GM12891 (cell line): Measurements from ENCODE around the gene NEMP2.
A peak's percentile ranks its signal among the peaks of the same experiment; 100 is the strongest.

ENCODE experiments used
- DNase-seq: peaks from one replicate; pipeline ENCODE4 v3.0.0; 2011; ENCODE audit warnings: low spot score; ENCODE audit not compliant: insufficient read length
- FAIRE-seq: peaks from 2 replicates; lab custom pipeline; 2011; peaks lifted over from hg19 to GRCh38; lab: Jason Lieb, UNC
- PAX5 ChIP-seq: IDR thresholded peaks from 2 replicates; pipeline ENCODE4 v1.6.1; 2011; ENCODE audit warnings: low read length, moderate library complexity, mild to moderate bottlenecking; ENCODE audit not compliant: insufficient read depth, severe bottlenecking
- POLR2A ChIP-seq: IDR thresholded peaks from 2 replicates; pipeline ENCODE4 v1.6.1; 2011; ENCODE audit warnings: low read depth, low read length, control low read depth
- POLR2AphosphoS5 ChIP-seq: IDR thresholded peaks from 2 replicates; pipeline ENCODE4 v1.6.1; 2011; ENCODE audit warnings: low read depth, low read length, control low read depth
- POU2F2 ChIP-seq: IDR thresholded peaks from 2 replicates; pipeline ENCODE4 v1.6.1; 2011; ENCODE audit warnings: low read depth, mild to moderate bottlenecking, control low read depth, low read length, moderate library complexity
- SPI1 ChIP-seq: IDR thresholded peaks from 2 replicates; pipeline ENCODE4 v1.6.1; 2011; ENCODE audit warnings: low read depth, low read length, control low read depth
- TAF1 ChIP-seq: IDR thresholded peaks from 2 replicates; pipeline ENCODE4 v1.6.1; 2011; ENCODE audit warnings: low read depth, low read length, control low read depth

NEMP2 gene

GRCh38 chr2:190467575-190468083, 66.9 kb downstream of the NEMP2 start:
- no peak for TF ChIP-seq PAX5
- TF ChIP-seq SPI1: no peak
- no peak for TF ChIP-seq POLR2A
- TF ChIP-seq TAF1: no peak
- TF ChIP-seq POLR2AphosphoS5: no peak
- TF ChIP-seq POU2F2: no peak
- peak; percentile 38 for FAIRE-seq
- DNase-seq: no peak

GRCh38 chr2:190466819-190467446, 67.6 kb downstream of the NEMP2 start:
- TF ChIP-seq POU2F2: no peak
- no peak for TF ChIP-seq POLR2AphosphoS5
- TF ChIP-seq SPI1: no peak
- TF ChIP-seq TAF1: no peak
- no peak for TF ChIP-seq PAX5
- TF ChIP-seq POLR2A: no peak
- DNase-seq: no peak
- FAIRE-seq: peak; percentile 40

DNA sequence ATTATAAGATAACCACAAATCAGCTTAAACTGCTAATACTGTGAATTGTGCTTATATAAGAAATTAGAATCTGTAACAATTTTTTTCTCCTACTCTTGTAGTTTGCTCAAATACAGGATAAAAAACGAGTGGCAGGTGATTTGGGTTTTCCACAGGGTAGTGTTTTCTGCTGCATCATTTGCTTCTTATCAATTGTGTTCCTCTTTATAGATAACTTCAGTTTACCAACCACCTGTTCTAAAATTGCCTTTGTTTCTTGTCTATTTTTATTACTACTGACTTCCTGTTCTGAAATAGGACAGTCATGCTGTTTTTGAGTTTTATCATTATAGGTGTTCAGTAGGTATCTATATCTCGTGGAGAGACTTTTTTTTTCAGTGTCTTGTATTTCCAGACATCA, 69.5 kb downstream of the NEMP2 start:
- no peak for DNase-seq
- peak; percentile 73 for FAIRE-seq
- TF ChIP-seq SPI1 (peak; percentile 61; the same call in 1 of the 2 replicates), POU2F2 (no peak), POLR2AphosphoS5 (no peak)

DNA sequence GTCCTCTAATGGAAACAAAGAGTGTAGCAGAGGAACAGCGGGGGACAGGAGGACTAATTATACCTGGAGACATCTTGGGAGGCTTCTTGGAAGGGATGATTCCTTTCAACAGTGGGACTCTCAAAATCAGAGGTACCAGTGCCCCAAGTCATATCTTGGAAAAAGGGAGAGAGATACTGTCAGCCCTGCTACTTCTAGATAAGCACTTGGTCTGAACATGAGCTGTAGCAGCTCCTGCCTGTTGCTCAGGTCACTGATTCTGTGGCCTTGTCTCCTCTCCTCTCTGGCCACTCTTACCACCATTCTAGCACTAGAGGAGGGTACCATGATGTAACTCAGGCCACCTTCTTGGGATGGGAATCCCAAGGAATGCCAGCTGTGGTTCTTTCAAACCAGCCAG, 71.9 kb downstream of the NEMP2 start:
- TF ChIP-seq SPI1 (no peak), POLR2AphosphoS5 (no peak), POU2F2 (no peak), POLR2A (no peak), PAX5 (no peak), TAF1 (no peak)
- no peak for FAIRE-seq
- DNase-seq: no peak

DNA sequence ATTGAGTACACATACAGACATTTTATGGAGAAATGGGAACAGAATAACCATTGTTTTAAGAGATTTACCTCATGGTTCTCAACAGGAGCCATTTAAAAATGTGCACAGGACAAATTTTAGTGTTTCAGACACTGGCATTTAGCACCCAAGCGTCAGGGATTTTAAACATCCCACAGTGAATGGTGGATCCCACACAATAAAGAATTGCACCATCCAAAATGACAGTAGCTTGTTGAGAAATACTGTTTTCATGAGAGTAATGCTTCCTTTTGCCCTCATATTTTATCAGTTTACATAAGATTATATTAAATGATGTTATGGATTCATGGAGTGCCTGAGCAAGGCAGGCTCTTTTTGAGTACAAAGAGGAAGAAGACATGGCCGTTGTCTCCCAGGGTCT, 72.3 kb downstream of the NEMP2 start:
- TF ChIP-seq POLR2A (no peak), PAX5 (no peak), POU2F2 (no peak), TAF1 (no peak), SPI1 (no peak), POLR2AphosphoS5 (no peak)
- DNase-seq: no peak

DNA sequence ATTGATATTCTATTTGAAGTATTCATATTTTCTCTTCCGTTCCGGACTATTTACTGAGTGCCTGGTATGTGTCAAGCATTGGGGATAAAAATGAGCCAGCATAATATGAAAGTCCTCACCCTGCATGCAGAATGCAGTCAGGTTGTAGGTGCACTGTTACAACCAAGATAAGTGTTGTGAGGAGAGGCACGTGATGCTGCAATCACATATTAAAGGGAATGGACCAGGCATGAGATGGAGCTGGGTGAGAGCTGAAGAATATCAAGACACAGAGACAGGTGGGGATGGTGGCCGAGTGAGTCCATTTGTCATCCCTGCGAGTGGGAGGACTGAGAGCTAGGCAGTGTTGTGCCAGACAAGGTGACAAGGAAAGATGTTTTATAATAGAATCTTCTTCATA, 74.0 kb downstream of the NEMP2 start:
- FAIRE-seq (no peak), DNase-seq (no peak)
- TF ChIP-seq TAF1 (no peak), POLR2A (no peak), POU2F2 (no peak), SPI1 (no peak), PAX5 (no peak), POLR2AphosphoS5 (no peak)

More for the DNA sequence above, 72.3 kb downstream of the NEMP2 start:
- no peak for FAIRE-seq

DNA sequence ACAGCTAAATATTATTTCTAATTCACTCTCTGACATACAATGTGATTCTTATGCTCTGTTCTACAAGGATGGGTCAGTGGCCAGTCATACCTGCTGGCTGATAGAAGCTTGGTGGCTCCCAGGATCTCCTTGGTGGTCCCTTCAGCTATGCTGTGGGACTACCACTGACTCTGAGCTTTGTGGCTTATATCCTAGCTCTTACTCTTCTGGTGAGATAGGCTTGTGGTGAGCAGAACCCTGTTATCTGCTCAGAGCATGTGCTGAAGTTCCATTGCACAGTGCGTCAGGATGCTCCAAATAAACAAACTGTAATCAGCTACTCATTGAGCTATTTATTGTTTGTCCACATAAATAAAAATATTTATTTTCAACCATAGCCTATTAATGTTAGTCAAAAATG, 74.6 kb downstream of the NEMP2 start:
- DNase-seq (no peak), FAIRE-seq (no peak)
- TF ChIP-seq POLR2A (no peak), PAX5 (no peak), TAF1 (no peak), SPI1 (no peak), POLR2AphosphoS5 (no peak), POU2F2 (no peak)

- DNase-seq: no peak
- TF ChIP-seq TAF1: no peak
- no peak for TF ChIP-seq SPI1
- no peak for TF ChIP-seq POLR2AphosphoS5
- no peak for TF ChIP-seq POLR2A
- FAIRE-seq: no peak
Measured at GRCh38 chr2:190458352-190459107, 76.0 kb downstream of the NEMP2 start.

GRCh38 chr2:190457256-190457655, 77.3 kb downstream of the NEMP2 start:
- TF ChIP-seq POLR2AphosphoS5 (no peak), POU2F2 (no peak), SPI1 (no peak), TAF1 (no peak), POLR2A (no peak), PAX5 (no peak)
- FAIRE-seq (no peak), DNase-seq (no peak)

GRCh38 chr2:190456833-190457232, 77.7 kb downstream of the NEMP2 start:
- TF ChIP-seq POLR2A (no peak), POU2F2 (no peak), POLR2AphosphoS5 (no peak), SPI1 (no peak), PAX5 (no peak), TAF1 (no peak)
- FAIRE-seq (no peak), DNase-seq (no peak)
